Endothelial cell (in vitro differentiated cells): ENCODE measurements around the gene DCAF5. TPM values are rescaled to one million over a fixed set of nuclear protein-coding genes. Genes with fewer than 3 reads are reported as not detected.

Experiments
- DNase-seq: peaks from one replicate; pipeline ENCODE4 v3.0.0; 2021; ENCODE audit warnings: low spot score
- H3K27ac Mint-ChIP-seq: one replicate; pipeline ENCODE4 v1.8.0; 2021; ENCODE audit warnings: mixed read lengths, inconsistent platforms; ENCODE audit not compliant: unreplicated experiment
- H3K27me3 Mint-ChIP-seq: one replicate; pipeline ENCODE4 v1.8.0; 2021; ENCODE audit warnings: mild to moderate bottlenecking, moderate library complexity, mixed read lengths, inconsistent platforms; ENCODE audit not compliant: unreplicated experiment
- H3K36me3 Mint-ChIP-seq: one replicate; pipeline ENCODE4 v1.8.0; 2021; ENCODE audit warnings: mild to moderate bottlenecking, low read depth, mixed read lengths, inconsistent platforms; ENCODE audit not compliant: unreplicated experiment
- H3K4me1 Mint-ChIP-seq: one replicate; pipeline ENCODE4 v1.8.0; 2021; ENCODE audit warnings: mild to moderate bottlenecking, mixed read lengths, inconsistent platforms; ENCODE audit not compliant: unreplicated experiment
- H3K4me3 Mint-ChIP-seq: one replicate; pipeline ENCODE4 v1.8.0; 2021; ENCODE audit warnings: mild to moderate bottlenecking, mixed read lengths, inconsistent platforms; ENCODE audit not compliant: unreplicated experiment
- H3K9me3 Mint-ChIP-seq: one replicate; pipeline ENCODE4 v1.8.0; 2021; ENCODE audit warnings: mixed read lengths, inconsistent platforms; ENCODE audit not compliant: unreplicated experiment
- total RNA-seq: library from RNA; stranded (reverse); fragmentation: NEBNext Ultra II Directional; extraction: Animal tissue kit (Norgen Biotek cat#: 25700); gene quantifications from one replicate; pipeline ENCODE4 v1.2.1, GENCODE V29; 2021; ENCODE audit not compliant: unreplicated experiment
- TF ChIP-seq, protein P1 (sequence below): fragments of 200-600 bp; sonication (generic); IDR thresholded peaks from one replicate; pipeline ENCODE4 v1.5.0; 2021; ENCODE audit warnings: antibody characterized with exemption; ENCODE audit not compliant: unreplicated experiment

Gene DCAF5
- total RNA-seq, 1 donor from 2014 or later: 72.0 TPM

GRCh38 chr14:69114763-69115162, 38.2 kb downstream of the DCAF5 start:
- DNase-seq: no peak
- TF ChIP-seq, protein P1, sequence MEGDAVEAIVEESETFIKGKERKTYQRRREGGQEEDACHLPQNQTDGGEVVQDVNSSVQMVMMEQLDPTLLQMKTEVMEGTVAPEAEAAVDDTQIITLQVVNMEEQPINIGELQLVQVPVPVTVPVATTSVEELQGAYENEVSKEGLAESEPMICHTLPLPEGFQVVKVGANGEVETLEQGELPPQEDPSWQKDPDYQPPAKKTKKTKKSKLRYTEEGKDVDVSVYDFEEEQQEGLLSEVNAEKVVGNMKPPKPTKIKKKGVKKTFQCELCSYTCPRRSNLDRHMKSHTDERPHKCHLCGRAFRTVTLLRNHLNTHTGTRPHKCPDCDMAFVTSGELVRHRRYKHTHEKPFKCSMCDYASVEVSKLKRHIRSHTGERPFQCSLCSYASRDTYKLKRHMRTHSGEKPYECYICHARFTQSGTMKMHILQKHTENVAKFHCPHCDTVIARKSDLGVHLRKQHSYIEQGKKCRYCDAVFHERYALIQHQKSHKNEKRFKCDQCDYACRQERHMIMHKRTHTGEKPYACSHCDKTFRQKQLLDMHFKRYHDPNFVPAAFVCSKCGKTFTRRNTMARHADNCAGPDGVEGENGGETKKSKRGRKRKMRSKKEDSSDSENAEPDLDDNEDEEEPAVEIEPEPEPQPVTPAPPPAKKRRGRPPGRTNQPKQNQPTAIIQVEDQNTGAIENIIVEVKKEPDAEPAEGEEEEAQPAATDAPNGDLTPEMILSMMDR: no peak
- Mint-ChIP-seq H3K9me3 (no peaks in the 10 kb centered on the region), H3K36me3 (peaks cover 19% of the 10 kb centered on the region), H3K4me3 (no peak overlapping the region), H3K4me1 (peaks cover 16% of the 10 kb centered on the region), H3K27me3 (no peaks in the 10 kb centered on the region), H3K27ac (no peak overlapping the region)

DNA sequence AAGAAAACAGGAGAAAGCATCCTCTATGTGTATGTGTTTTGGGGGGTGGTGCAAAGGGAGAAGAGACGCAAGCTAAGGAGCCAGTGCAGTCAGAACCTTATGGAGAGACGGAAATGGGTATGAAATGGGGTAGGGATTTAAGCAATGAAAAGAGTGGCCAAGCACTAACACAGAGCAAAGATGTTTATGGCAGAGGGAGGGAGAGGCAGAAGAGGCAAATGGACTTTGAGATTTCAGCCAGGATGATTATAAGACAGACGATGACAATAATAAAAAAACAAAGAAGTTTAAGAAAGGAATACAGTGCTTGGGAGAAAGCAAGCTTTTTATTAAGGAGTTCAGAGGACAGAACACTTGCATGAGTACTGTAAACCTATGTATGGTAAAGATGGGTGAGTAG, 44.6 kb downstream of the DCAF5 start:
- Mint-ChIP-seq H3K9me3 (no peaks in the 10 kb centered on the region), H3K27me3 (no peaks in the 10 kb centered on the region), H3K4me1 (no peaks in the 10 kb centered on the region), H3K36me3 (peaks cover 4% of the 10 kb centered on the region), H3K4me3 (no peak overlapping the region), H3K27ac (no peak overlapping the region)
- TF ChIP-seq, protein P1: no peak
- no peak for DNase-seq

- H3K27ac Mint-ChIP-seq: no peak overlapping the region
- peak; percentile 36 for DNase-seq
- TF ChIP-seq, protein P1: peak; percentile 73
- H3K4me1 Mint-ChIP-seq: no peaks in the 10 kb centered on the region
- H3K27me3 Mint-ChIP-seq: no peaks in the 10 kb centered on the region
- no peak overlapping the region for H3K4me3 Mint-ChIP-seq
- H3K9me3 Mint-ChIP-seq: no peaks in the 10 kb centered on the region
- peaks cover 4% of the 10 kb centered on the region for H3K36me3 Mint-ChIP-seq
Measured at GRCh38 chr14:69107407-69108003, 45.4 kb downstream of the DCAF5 start.

DNA sequence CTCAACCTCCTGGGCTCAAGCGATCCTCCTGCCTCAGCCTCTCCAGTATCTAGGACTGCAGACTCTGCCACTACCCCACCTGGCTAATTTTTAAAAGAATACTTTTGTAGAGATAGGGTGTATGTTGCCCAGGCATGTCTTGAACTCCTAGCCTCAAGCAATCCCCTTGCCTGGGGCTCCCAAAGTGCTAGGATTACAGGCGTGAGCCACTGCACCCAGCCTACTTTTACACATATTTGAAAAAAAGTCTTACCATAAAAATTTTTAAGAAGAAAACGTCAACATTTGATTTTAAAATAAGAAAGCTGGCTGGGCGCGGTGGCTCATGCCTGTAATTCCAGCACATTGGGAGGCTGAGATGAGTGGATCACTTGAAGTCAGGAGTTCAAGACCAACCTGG, 46.5 kb downstream of the DCAF5 start:
- TF ChIP-seq, protein P1: no peak
- no peak for DNase-seq
- Mint-ChIP-seq H3K27ac (no peak overlapping the region), H3K36me3 (peaks cover 4% of the 10 kb centered on the region), H3K4me1 (no peaks in the 10 kb centered on the region), H3K9me3 (no peaks in the 10 kb centered on the region), H3K4me3 (no peak overlapping the region), H3K27me3 (no peaks in the 10 kb centered on the region)

GRCh38 chr14:69105326-69105725, 47.6 kb downstream of the DCAF5 start:
- peaks cover 4% of the 10 kb centered on the region for H3K36me3 Mint-ChIP-seq
- TF ChIP-seq, protein P1: no peak
- H3K27me3 Mint-ChIP-seq: no peaks in the 10 kb centered on the region
- H3K4me1 Mint-ChIP-seq: no peaks in the 10 kb centered on the region
- no peak overlapping the region for H3K4me3 Mint-ChIP-seq
- H3K9me3 Mint-ChIP-seq: no peaks in the 10 kb centered on the region
- no peak overlapping the region for H3K27ac Mint-ChIP-seq
- no peak for DNase-seq
